ENCODE data around the gene EPB42.
"Not testable (repeated sequence)": the region's sequence is repeated elsewhere in the genome, so short reads cannot be mapped to it uniquely, and the experiment has no call there.

The EPB42 gene

GRCh38 chr15:43184407-43185124 lies 36.3 kb downstream of the EPB42 start:
- DNase-seq, result no peak

DNA sequence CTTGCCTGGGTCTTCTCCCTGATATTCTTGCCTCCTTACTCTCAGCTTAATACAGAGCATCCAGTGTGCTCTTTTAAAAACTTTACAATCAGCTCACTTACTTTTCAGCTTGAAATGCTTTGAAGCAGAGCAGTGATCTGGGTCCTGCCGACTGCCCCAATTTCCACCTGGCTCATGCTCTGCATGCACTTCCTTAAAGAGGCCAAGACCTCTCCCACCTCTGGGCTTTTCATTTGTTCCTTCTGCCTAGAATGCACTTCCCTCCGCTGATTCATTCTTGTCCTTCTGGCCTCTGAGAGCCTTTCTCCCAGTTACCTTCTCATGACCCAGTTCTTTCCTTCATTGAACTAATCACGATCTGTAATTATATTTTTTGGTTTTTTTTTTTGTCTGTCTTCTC lies 37.5 kb downstream of the EPB42 start:
- no peak for DNase-seq

DNA sequence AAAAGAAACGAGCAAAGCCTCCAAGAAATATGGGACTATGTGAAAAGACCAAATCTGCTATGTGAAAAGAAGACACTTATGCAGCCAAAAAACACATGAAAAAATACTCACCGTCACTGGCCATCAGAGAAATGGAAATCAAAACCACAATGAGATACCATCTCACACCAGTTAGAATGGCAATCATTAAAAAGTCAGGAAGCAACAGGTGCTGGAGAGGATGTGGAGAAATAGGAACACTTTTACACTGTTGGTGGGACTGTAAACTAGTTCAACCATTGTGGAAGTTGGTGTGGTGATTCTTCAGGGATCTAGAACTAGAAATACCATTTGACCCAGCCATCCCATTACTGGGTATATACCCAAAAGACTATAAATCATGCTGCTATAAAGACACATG lies 43.7 kb downstream of the EPB42 start:
- DNase-seq, result not testable (repeated sequence)

- DNase-seq, result not testable (repeated sequence)
These were observed 45.0 kb downstream of the EPB42 start for GRCh38 chr15:43175656-43176309.

DNA sequence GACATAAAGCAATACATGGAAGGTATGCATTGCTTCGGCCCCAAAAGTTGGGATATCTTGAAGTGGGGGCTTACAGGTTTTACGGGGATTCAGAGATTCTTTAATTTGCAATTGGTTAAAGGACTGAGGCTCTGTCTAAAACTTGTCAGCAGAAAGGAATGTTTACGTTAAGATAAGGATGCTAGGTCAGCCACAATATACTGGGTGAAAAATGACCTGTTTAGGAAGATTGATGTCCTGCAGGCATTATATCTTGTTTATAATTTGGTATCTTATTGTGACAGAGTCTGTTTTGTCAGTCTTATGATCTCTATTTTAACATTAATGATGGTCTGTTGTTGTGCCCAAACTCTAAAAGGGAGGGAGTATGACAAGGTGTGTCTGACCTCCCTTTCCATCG lies 50.9 kb downstream of the EPB42 start:
- no peak for DNase-seq

DNA sequence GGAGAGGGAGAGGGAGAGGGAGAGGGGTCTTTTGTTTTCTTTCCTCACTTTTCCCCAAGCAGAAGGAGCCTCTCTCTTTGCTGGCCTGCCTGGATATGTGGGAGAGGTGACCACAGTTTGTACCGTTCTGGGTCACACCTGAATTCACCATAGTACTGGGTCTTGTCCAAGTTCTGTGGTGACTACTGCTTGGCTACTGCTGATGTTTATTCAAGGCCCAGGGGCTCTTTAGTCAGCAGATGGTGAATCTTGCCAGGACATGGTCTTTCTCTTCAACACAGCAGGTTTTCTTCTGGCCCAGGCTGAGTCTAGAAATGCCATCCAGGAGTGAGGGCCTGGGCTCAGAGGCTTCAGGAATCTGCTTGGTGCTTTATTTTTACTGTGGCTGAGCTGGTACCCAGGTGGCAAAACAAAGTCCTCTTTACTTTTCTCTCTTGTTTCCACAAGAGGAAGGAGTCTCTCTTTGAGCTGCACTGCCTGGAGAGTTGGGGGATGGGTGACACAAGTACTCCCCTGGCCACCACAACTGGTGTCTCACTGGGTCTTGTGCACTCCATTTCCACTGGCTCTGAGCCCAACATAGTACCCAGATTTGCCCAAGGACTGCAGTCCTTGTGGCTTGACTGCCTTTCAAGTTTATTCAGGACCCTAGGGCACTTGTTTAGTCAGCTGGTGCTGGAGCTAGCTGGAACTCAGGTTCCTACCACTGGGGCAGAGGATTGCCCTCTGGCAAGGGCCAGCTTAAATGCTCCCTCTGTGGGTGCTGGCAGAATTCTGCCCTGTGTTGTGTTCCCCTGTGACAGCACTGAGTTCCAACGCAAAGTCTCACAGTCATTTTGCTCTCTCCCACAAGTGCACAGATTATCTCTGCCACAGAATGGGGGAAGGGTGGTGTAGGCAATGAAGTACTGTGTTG lies 52.4 kb downstream of the EPB42 start:
- no peak for DNase-seq

GRCh38 chr15:43167261-43167660 lies 53.6 kb downstream of the EPB42 start:
- DNase-seq, result not testable (repeated sequence)

DNA sequence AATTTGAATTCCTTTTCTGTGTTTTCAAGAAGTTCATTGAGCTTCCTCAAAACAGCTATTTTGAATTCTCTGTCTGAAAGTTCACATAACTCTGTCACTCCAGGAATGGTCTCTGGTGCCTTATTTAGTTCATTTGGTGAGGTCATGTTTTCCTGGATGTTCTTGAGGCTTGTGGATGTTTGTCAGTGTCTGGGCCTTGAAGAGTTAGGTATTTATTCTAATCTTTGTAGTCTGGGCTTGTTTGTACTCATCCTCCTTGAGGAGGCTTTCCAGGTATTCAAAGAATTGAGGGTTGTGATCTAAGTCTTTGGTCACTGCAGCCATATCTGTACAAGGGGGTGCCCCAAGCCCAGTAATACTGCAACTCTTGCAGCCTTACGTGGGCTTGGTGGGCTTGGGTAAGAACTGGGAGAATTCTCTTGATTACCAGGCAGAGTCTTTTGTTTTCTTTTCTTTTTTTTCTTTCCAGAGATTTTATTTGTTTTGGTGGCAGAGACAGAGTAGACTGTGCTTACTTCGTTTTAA lies 55.0 kb downstream of the EPB42 start:
- DNase-seq, result no peak

GRCh38 chr15:43153269-43153668 lies 67.5 kb downstream of the EPB42 start:
- DNase-seq, result no peak

- peak; percentile 65 for DNase-seq
These were observed 69.1 kb downstream of the EPB42 start for GRCh38 chr15:43151688-43152087.

- no peak for DNase-seq
These were observed 70.5 kb downstream of the EPB42 start for GRCh38 chr15:43150191-43150929.

Data from CD4-positive, alpha-beta T cell treated with Interleukin-10 for 1 hour (primary cell).